HEK293T (cell line): ENCODE measurements around the gene GFRA1.

Experiments used
- CTCF ChIA-PET: fragments of 350-600 bp; formaldehyde crosslinking; extraction: SDS; loops from one replicate; lab custom pipeline; 2021; ENCODE audit warnings: antibody characterized with exemption, inconsistent platforms; lab: Yijun Ruan, JAX
- POLR2A ChIA-PET: fragments of 350-600 bp; formaldehyde crosslinking; extraction: SDS; loops from one replicate; lab custom pipeline; 2020; ENCODE audit warnings: antibody characterized with exemption, inconsistent platforms; lab: Yijun Ruan, JAX
- DNase-seq: peaks from one replicate; pipeline ENCODE4 v3.0.0; 2012; ENCODE audit warnings: mixed read lengths; ENCODE audit errors: extremely low spot score
- ARNT ChIP-seq: fragments of 450-650 bp; IDR thresholded peaks from 2 replicates; pipeline ENCODE4 v1.6.1; 2017; ENCODE audit warnings: mild to moderate bottlenecking
- BHLHE40 ChIP-seq: fragments of 450-650 bp; IDR thresholded peaks from 2 replicates; pipeline ENCODE4 v1.6.1; 2016; ENCODE audit warnings: mild to moderate bottlenecking, moderate library complexity, borderline replicate concordance
- CTBP1 ChIP-seq: fragments of 450-650 bp; IDR thresholded peaks from 2 replicates; pipeline ENCODE4 v1.6.1; 2016; ENCODE audit warnings: borderline replicate concordance
- ELF4 ChIP-seq: fragments of 450-650 bp; IDR thresholded peaks from 2 replicates; pipeline ENCODE4 v1.6.1; 2017; ENCODE audit warnings: antibody characterized with exemption
- FOXA1 ChIP-seq: fragments of 450-650 bp; IDR thresholded peaks from 2 replicates; pipeline ENCODE4 v1.6.1; 2016; ENCODE audit warnings: mild to moderate bottlenecking
- FOXK2 ChIP-seq: fragments of 450-650 bp; IDR thresholded peaks from 2 replicates; pipeline ENCODE4 v1.6.1; 2016; ENCODE audit warnings: mild to moderate bottlenecking
- FOXM1 ChIP-seq: fragments of 450-650 bp; IDR thresholded peaks from 2 replicates; pipeline ENCODE4 v1.6.1; 2017; ENCODE audit warnings: mild to moderate bottlenecking, borderline replicate concordance
- HDGF ChIP-seq: fragments of 450-650 bp; IDR thresholded peaks from 2 replicates; pipeline ENCODE4 v1.6.1; 2017; ENCODE audit warnings: antibody characterized with exemption, borderline replicate concordance
- L3MBTL2 ChIP-seq: fragments of 450-650 bp; conservative IDR thresholded peaks from 2 replicates; pipeline ENCODE4 v1.6.1; 2016; ENCODE audit warnings: mild to moderate bottlenecking
- LEF1 ChIP-seq: fragments of 450-650 bp; IDR thresholded peaks from 2 replicates; pipeline ENCODE4 v1.6.1; 2017; ENCODE audit warnings: mild to moderate bottlenecking, borderline replicate concordance
- NFRKB ChIP-seq: fragments of 450-650 bp; IDR thresholded peaks from 2 replicates; pipeline ENCODE4 v1.6.1; 2016; ENCODE audit warnings: mild to moderate bottlenecking, moderate library complexity
- SP1 ChIP-seq: fragments of 450-650 bp; IDR thresholded peaks from 2 replicates; pipeline ENCODE4 v1.6.1; 2017
- SUZ12 ChIP-seq: fragments of 450-650 bp; IDR thresholded peaks from 2 replicates; pipeline ENCODE4 v1.6.1; 2016; ENCODE audit warnings: mild to moderate bottlenecking
- TARDBP ChIP-seq: fragments of 450-650 bp; IDR thresholded peaks from 2 replicates; pipeline ENCODE4 v1.6.1; 2016
- ZNF384 ChIP-seq: fragments of 450-650 bp; IDR thresholded peaks from 2 replicates; pipeline ENCODE4 v1.6.1; 2016
- TF ChIP-seq, protein P1 (sequence below): fragments of 450-650 bp; IDR thresholded peaks from 2 replicates; pipeline ENCODE4 v1.6.1; 2016

GFRA1 gene

DNA sequence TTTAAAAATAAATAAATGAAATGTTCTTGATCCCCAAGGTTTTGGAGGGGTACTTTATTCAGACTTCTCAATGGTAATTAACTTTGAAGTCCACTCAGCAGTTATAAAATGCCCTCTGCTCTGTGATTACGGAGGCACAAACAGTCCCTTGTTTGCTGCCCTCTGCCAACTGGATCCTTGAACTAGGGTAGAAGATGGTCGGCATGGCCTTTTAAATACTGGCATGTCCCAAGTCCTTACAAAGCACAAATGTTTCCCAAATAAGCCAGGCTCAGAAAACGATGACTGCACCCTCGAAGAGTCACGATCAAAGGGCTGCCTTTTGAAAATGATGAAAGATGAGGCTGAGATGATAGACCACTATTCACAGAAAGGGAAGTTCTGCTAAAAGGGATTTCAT, 47.0 kb downstream of the GFRA1 start:
- DNase-seq = no peak
- POLR2A ChIA-PET = no interaction called here
- CTCF ChIA-PET = no interaction called here

DNA sequence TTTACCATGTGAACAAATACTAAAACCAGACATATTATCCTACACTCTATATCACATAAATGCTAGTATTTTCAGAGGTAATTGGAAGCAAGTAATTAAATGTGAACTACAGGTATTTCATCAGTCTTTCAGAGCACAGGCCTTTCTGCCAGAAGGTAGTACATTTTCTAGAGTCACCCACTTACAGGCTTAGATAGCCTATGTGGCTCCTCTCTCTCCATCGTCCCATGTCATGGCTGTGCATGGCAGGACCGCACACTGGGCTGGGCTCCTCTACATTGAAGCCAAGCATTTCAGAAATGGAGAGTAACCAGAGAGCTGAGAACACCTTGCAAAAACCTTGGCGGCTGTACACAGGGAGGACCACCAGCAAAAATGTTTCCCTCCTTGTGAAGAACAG, 49.7 kb downstream of the GFRA1 start:
- DNase-seq = no peak
- CTCF ChIA-PET = no interaction called here
- TF ChIP-seq FOXM1 = no peak
- TF ChIP-seq ZNF384 = no peak
- no peak for TF ChIP-seq LEF1
- TF ChIP-seq, protein P1, sequence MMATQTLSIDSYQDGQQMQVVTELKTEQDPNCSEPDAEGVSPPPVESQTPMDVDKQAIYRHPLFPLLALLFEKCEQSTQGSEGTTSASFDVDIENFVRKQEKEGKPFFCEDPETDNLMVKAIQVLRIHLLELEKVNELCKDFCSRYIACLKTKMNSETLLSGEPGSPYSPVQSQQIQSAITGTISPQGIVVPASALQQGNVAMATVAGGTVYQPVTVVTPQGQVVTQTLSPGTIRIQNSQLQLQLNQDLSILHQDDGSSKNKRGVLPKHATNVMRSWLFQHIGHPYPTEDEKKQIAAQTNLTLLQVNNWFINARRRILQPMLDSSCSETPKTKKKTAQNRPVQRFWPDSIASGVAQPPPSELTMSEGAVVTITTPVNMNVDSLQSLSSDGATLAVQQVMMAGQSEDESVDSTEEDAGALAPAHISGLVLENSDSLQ = no peak
- TF ChIP-seq L3MBTL2 = no peak
- no peak for TF ChIP-seq BHLHE40
- no peak for TF ChIP-seq ARNT
- no peak for TF ChIP-seq FOXA1
- TF ChIP-seq ELF4 = no peak
- no peak for TF ChIP-seq SUZ12
- no peak for TF ChIP-seq SP1
- no peak for TF ChIP-seq NFRKB
- TF ChIP-seq CTBP1 = no peak
- no peak for TF ChIP-seq HDGF
- TF ChIP-seq TARDBP = no peak
- TF ChIP-seq FOXK2 = no peak
- POLR2A ChIA-PET = no interaction called here

More for the DNA sequence above, 47.0 kb downstream of the GFRA1 start:
- no peak for TF ChIP-seq CTBP1
- TF ChIP-seq ZNF384 = no peak
- TF ChIP-seq ARNT = no peak

DNA sequence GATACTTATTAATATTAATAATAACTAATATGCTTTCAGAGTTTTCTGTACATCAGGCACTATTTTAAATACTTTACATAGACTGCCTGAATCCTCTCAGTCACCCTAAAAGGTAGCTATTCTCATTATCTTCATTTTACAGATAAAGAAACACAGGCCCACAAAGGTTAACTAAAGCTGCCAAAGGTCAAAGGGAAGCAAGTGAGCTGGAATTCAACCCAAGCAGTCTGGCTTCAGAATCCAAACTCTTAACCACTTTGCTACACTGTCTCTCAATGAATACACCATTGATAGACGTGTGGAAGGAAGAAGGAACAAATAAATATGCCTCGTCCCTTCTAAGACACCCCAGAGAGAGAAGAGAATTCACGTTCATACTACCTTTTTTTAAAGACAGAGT, 52.0 kb downstream of the GFRA1 start:
- ChIA-PET CTCF (no interaction called here), POLR2A (no interaction called here)
- no peak for DNase-seq
- no peak for TF ChIP-seq NFRKB
- TF ChIP-seq FOXA1 = no peak
- TF ChIP-seq ARNT = no peak
- TF ChIP-seq FOXK2 = no peak
- TF ChIP-seq, protein P1 = no peak
- no peak for TF ChIP-seq FOXM1
- no peak for TF ChIP-seq L3MBTL2
- TF ChIP-seq SUZ12 = no peak
- TF ChIP-seq HDGF = no peak
- no peak for TF ChIP-seq SP1

DNA sequence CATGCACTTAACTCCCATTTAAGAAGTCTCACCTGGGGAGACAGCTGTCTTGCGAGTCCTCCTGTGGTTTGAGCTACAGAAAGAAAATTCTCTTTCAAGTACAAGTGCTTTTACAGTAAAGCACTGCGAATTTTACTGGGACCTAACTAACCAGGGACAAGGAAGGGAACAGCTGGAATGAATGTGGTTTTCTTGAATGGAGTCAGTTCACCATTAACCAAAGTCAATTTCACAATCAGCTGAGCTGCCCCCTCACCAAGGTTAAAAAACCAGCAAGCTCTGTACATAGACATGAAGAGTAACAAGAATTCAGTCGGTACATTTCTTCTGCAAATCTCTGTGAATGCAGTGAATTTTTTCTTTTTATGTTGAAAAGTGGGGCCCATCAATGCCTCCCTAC, 56.3 kb downstream of the GFRA1 start:
- ChIA-PET POLR2A (no interaction called here), CTCF (interaction anchor here (1.5 kb wide), 1 partner anchor 11 kb away, joined by 7 read pairs; no protein-coding TSS in a partner anchor)

DNA sequence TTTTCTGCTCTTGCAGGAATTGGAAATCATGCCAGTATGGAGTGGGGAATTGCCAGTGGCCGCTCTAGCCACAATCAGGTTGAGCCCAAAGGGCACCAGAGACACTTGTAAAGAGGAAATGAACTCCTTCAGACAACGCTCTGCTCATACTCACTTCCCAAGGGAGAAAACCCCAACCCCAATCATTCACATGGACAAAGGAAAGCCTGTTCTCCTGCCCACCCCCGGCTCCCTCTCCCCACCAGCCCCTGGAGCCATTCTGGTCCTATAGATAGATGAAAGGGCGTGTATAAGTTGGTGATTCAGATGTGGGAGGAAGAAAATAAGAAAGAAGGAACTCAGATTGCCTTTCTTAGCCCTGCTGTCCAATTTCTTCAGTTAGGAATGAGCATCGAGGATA, 57.4 kb downstream of the GFRA1 start:
- ChIA-PET CTCF (no interaction called here), POLR2A (no interaction called here)
- DNase-seq = no peak
- TF ChIP-seq, protein P1 = no peak
- TF ChIP-seq ARNT = no peak
- TF ChIP-seq CTBP1 = no peak
- no peak for TF ChIP-seq LEF1
- no peak for TF ChIP-seq SP1
- no peak for TF ChIP-seq FOXA1

More for the DNA sequence above, 56.3 kb downstream of the GFRA1 start:
- TF ChIP-seq L3MBTL2 (no peak), CTBP1 (no peak), TARDBP (no peak), FOXK2 (no peak), SP1 (no peak), ZNF384 (no peak), FOXA1 (no peak), FOXM1 (no peak), HDGF (no peak)
- TF ChIP-seq, protein P1 = no peak
- DNase-seq = no peak

DNA sequence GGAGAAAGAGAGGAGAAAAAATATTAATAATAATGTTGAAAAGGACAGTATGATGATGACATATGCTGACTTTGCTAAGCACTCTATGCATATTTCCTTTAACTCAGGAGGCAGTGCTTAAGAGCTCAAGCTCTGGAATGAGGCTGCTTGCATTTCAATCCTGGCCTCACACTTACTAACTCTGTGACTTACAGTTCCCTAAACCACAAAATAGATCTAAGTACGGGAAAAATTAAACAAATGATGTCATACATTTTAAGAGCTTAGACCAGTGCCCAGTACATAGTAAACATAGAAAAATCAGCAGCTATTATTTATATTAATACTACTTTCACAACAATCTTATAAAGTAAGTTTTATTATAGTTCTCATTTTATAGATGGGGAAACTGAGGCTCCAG, 61.3 kb downstream of the GFRA1 start:
- ChIA-PET POLR2A (no interaction called here), CTCF (no interaction called here)
- TF ChIP-seq FOXK2 (no peak), CTBP1 (no peak)
- TF ChIP-seq, protein P1 = no peak
- DNase-seq = no peak
